Ishikawa (cell line): ENCODE results near the gene SRGAP2C.

Source experiments
- CEBPB ChIP-seq: IDR thresholded peaks from 2 replicates; pipeline ENCODE4 v1.6.1; 2012
- CREB1 ChIP-seq: IDR thresholded peaks from 2 replicates; pipeline ENCODE4 v1.6.1; 2012; ENCODE audit warnings: low read depth
- EGR1 ChIP-seq: IDR thresholded peaks from 2 replicates; pipeline ENCODE4 v1.6.1; 2012
- EP300 ChIP-seq: IDR thresholded peaks from 2 replicates; pipeline ENCODE4 v1.6.1; 2012; ENCODE audit warnings: borderline replicate concordance
- FOXM1 ChIP-seq: IDR thresholded peaks from 2 replicates; pipeline ENCODE4 v1.6.1; 2012; ENCODE audit warnings: low read depth, borderline replicate concordance
- MAX ChIP-seq: IDR thresholded peaks from 2 replicates; pipeline ENCODE4 v1.6.1; 2012
- NFIC ChIP-seq: IDR thresholded peaks from 2 replicates; pipeline ENCODE4 v1.6.1; 2012
- RAD21 ChIP-seq: IDR thresholded peaks from 2 replicates; pipeline ENCODE4 v1.6.1; 2012; ENCODE audit warnings: low read depth
- REST ChIP-seq: IDR thresholded peaks from 2 replicates; pipeline ENCODE4 v1.6.1; 2012; ENCODE audit warnings: low read depth, mild to moderate bottlenecking
- TAF1 ChIP-seq: IDR thresholded peaks from 2 replicates; pipeline ENCODE4 v1.6.1; 2012; ENCODE audit warnings: low read depth, mild to moderate bottlenecking
- TCF12 ChIP-seq: IDR thresholded peaks from 2 replicates; pipeline ENCODE4 v1.6.1; 2012; ENCODE audit warnings: low read depth
- TEAD4 ChIP-seq: IDR thresholded peaks from 2 replicates; pipeline ENCODE4 v1.6.1; 2012
- USF1 ChIP-seq: IDR thresholded peaks from 2 replicates; pipeline ENCODE4 v1.6.1; 2012
- YY1 ChIP-seq: IDR thresholded peaks from 2 replicates; pipeline ENCODE4 v1.6.1; 2012; ENCODE audit warnings: low read depth
- ZBTB7A ChIP-seq: IDR thresholded peaks from 2 replicates; pipeline ENCODE4 v1.6.1; 2012; ENCODE audit warnings: low read depth

SRGAP2C gene

GRCh38 chr1:121440993-121441392, 256.2 kb downstream of the SRGAP2C start:
- TF ChIP-seq RAD21 (no peak), CREB1 (no peak), YY1 (no peak), NFIC (no peak), TCF12 (no peak), TEAD4 (no peak), FOXM1 (no peak), EGR1 (no peak), USF1 (no peak), TAF1 (no peak), REST (no peak), EP300 (no peak), CEBPB (no peak), MAX (no peak), ZBTB7A (no peak)
